HG03064 (cell line): ENCODE results near the gene MSANTD4.
"Not testable (repeated sequence)": the region's sequence is repeated elsewhere in the genome, so short reads cannot be mapped to it uniquely, and the experiment has no call there.

Experiments used
- ATAC-seq: cut with Tn5 transposase; IDR thresholded peaks from one replicate; pipeline ENCODE4 v1.9.1; 2021; ENCODE audit warnings: low read depth; ENCODE audit not compliant: unreplicated experiment

MSANTD4 gene

DNA sequence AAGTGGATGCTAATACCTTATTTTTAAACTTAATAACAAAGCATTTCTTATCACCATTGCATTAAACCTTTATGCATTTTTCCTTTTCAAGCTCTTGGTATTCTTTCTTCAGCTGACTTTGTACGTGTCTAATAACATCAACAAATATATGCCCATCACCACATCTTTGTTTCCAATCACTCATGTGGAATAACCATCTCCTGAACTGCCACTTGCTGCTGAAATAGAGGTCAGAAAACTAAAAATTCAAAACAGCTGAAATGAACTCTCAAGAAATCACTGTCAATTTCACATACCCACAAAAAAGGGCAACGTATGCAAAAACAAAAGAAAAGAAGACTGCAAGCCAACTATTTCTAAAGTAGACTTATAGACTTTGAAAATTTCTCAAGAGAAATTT, 7.4 kb downstream of the MSANTD4 start:
- no peak for ATAC-seq

DNA sequence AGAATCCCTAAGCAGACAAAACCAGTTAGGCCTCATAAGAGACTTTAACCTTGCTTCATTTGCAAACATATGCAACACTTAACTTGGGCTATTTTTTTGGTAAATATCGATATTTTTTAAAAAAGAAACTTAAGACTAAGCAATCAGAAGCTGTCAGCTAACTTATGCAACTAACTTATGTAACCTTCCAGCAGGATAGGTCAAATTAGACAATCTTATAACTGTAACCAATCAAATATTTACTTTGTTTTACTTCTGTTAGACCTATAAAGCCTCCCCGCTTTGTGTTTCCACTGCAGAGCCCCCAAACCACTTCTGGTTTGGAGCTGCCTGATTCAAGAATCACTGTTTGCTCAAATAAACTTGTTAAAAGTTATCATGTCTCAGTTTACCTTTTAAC, 8.0 kb downstream of the MSANTD4 start:
- ATAC-seq: no peak

DNA sequence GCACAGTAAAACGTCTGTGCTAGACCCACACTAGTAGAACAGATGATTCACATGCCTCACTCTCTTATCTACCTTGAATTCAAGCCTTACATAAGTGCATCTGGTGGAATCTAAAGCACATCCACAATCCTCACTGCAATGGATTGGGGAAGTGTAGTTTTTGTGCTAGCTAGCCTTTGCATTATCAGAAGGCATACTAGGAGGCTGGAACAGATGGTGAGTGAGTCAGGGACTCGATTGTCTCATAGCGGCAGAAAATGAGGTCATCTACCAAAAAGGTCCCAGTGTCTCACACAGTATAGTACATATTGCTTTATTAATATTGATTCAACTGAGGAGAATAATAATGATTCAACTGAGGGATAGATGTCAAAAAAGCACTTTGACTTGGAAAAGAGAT, 9.3 kb downstream of the MSANTD4 start:
- no peak for ATAC-seq

DNA sequence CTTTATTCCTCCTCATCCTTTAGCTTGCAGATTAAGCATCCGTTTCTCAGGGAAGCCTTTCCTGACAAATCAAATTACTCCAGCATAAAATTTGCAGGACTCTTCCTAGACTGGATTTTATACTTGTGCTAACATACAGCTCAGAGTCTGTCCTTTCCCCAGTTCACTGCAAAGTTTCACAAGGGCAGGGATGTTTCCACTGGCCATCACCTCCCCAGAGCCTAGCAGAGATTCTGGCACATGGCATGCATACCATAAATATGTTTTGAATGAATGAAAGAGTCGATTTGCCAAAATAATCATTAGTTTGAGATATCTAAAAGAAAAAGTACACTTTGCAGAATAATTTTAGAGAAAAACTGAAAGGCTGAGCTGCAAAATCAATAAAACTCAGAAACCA, 10.6 kb downstream of the MSANTD4 start:
- ATAC-seq: no peak

DNA sequence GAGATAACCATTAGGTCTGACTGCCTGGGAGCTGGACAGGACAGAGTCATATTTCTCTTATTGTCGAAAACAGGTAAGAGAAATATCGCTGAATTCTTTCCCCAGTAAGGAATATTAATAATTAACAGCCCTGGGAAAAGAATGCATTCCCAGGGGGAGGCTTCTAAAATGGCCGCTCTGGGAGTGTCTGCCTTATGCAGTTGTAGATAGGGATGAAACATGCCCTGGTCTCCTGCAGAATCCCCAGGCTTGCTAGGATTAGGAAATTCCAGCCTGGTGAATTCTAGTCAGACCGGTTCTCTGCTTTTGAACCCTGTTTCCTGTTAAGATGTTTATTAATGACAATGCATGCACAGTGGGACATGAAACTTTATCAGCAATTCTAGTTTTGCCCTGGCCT, 18.9 kb downstream of the MSANTD4 start:
- ATAC-seq: not testable (repeated sequence)

DNA sequence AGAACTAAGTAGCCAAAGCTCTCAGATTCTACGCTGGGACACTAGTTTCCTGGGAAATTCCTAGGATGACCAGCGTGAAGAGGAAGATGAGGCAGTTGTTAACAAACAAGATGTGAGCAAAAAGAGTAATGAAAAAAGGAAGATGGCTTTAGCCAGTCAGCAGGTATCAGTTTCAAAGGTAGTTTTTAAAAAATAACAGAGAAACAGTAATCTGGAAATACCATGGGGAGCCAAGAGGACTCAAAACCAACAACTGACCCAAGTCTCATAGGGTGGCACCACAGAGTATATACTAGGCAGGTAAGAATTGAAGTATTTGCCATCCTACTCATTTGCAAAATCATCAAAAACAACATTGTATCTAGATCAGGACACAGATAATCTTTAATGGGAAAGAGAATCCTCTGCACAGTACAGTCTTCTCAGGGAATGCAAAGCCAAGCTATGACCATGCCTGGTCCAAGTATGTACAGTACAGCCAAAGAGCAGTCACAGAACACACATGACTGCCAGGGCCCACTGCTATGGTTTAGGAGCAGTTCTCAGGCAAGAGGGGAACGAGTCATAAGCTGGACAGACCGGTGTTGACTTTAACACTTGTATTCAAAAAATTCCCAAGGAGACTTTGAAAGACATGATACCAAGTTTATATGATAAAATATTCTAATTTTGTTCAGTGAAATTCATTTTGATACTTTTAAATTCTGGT, 20.6 kb downstream of the MSANTD4 start:
- ATAC-seq: no peak

DNA sequence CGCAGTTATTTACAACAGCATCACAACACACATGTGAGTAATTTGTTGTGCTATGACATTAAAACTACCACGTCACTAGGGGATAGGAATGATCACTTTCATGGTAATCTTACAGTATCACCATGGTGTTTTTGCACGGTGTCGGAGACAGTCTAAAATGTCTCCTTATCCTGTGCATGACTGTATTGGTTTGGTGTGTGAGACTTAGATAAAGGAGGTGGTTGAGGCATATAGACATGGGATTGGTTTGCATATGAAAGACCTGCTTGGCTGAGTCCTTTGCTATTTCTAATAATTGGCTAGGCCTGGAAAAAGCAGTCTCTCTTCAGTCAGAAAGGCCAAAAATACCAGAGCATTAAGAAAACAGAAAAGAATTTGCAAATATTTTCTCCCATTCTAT, 30.2 kb downstream of the MSANTD4 start:
- no peak for ATAC-seq

DNA sequence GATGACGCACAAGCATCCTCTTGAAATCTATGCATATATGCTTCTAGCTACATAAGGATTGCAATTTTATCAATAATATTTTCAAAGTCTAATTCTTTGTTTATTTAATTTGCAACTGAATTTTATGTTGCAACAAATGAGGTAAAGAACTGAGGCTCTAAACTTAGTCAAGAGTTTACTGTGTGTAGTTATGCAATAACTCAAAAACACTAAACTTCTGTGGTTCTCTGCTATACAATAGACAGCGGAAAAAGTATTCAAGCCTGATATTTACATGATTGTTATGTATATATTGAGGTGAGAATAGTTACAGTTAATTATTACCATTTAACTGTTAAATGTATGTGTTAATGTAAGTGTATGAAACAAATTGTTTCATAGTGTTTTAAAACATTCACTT, 32.9 kb downstream of the MSANTD4 start:
- ATAC-seq: no peak

DNA sequence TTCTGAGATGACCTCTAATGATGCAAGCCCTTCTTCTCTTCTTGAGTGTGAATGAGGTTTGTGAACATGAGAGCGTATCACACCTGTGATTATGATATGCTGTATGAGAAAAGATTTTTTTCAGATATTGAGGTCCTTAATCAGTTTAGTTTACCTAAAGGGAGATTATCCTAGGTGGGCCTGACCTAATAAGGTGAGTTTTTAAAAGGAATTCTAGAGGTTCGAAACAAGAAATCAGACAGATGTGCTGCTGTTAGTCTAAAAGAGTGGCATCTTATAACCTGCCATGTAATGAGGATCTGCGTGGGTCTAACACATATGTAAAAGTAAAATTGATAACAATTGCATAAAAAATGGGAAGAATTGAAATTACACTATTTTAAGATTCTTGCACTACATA, 33.8 kb downstream of the MSANTD4 start:
- ATAC-seq: no peak

DNA sequence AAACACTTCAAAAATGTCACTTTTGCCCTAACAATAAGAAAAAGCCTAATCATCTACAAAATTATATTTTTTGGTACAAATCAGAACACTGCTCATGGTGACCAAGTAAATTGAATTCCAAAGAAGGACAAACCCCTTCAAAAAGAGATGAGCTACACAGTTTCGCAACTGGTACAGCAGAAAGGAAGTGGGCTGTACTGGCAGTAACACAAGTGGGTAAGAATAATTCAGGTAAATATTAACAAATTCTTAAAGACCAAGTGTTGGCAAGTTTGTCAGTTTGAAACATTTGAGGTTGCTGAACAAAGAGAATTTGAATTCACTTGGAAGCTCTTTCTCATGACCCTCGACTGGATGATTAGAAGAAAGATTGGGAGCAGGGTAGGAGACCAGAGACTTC, 35.5 kb downstream of the MSANTD4 start:
- ATAC-seq: no peak

DNA sequence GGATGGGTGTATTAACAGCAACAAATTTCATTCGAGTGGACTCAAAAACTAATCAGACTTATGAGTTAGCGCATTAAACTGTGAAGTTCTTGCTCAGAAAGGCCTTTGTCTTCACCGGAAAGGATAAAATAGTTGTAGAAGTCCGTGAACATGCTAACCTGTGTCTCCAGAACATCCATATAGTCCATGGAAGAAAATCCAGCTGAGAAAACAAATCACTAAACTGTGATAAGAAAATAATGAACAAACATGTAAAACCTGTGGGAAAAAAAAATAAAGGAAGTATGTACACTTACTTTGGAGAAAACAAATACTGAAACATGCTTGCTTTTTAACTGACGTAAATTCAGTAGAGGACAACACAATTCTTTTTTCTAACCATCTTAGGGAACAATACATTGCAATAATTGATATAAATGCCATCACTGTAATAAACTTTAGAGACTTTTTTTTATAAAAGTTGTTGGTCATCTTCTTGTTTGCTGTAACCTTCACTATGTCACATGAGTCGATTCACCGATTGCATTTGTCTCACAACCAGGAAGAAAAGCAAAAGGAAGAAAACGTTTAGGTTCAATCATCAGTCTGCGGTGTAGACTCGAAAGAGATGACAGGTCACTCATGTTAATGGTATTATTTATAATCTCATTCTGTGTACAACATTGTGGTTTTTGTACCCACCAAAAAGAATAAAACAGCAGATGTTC, 41.9 kb downstream of the MSANTD4 start:
- ATAC-seq: no peak

DNA sequence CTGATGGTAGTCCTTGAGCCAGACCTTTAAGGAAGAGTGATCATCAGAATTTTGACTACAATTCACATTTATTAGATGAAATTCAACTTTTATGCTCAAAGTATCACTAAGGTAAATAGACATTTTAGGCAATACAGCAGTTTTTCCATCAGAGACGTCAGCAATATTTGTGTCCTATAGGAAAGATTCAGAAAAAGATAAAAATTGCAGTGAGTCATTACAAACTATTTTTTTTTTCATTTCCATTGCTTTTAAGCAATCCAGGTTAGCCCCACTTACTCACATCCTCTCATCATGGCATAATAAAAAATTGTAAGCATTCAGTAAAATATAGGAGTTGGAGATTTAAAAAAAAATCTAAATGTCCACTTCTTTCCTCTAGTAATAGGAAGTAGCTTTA, 46.9 kb downstream of the MSANTD4 start:
- no peak for ATAC-seq

DNA sequence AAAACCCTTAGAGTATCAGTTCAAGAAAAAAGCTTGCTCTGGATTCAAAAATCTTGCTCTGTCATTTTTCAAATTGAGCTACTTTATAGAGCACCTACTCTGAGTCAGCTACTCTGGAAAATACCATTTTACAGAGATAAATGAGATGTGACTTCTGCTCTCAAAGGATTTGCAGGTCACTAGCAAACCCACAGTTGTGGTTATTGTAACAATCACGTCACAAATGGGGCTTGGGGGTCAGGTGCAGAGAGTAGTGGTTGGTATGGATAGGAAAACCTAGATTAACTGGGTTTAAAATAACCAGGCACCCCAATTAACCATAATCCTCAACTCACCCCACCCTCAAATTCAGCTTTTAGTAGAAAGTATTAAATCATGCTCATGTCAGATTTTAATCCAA, 52.3 kb downstream of the MSANTD4 start:
- no peak for ATAC-seq

DNA sequence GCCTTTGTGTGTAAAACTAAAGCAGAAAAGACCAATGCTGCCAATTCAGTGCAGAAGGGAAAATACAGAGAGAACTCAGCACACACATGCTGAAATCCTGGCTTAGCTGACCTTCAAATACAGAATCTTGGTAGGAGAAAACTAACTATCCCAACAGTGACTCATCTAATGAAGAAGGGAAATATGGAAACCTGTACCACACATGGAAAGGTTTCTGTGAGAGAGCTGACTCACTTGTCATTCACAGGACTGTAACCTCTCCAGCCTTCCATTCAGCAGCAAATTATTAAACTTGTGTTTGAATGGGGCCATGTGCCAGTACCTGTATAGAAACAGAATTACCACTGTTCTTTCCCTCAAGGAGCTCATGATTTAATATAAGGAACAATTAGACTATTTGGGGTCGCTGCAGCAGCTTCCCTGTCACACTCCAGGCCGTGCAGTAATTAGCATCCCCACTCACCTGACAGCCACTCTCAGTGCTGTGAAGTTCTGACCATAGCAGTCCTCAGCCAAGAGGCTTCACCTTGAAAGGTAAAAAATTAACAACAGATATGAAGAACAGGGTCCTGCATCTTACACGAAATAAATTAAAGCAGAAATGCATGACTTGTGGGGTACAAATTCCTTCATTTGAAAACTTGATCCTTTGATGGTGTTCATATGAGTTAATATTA, 53.9 kb downstream of the MSANTD4 start:
- ATAC-seq: no peak

DNA sequence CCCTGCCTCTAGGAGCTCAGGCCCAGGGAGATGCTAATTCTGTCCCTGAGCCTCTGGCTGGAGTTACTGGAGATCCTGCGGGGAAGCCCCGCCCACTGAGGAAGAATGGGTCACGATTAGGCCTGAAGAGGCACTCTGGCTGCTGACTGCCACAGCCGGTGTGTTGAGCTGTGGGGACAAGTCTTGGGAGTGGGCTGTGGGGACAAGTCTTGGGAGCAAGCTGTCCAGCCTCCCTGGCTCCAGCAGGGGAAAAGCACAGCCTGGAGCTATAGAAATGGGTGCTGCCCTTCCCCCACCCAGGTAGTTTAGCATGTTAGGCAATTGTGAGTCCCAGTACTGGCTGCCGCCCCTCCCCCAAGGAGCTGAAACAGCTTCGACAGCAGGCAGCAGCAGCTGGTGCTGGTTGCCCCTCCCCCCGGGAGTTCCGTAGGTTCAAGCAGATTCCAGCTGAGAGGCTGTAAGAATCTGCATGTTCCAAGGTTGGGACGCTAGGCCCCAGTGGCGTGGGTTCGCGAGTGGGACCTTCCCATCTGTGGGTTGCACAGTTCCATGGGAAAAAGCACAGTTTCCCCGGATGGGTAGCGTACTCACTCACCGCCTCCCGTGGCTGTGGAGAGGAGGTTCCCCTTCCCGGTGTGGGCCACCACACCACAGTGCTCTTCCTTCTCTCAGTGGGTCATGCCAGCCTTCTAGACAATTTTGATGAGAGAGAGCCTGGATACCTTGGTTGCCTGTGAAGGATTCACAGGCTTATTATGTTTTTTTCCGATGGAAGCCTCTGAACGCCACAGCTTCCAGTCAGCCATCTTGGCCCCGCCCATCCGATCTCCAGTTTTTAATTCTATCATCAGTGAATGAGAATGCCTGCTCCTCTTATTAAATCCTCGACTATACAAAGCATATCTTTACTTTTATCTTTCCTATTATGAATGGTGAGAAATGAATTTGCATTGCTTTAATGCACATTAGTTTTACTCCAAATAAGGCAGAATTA, 61.5 kb downstream of the MSANTD4 start:
- ATAC-seq: no peak
